NOMO-1 (cell line): ENCODE data around the gene MACROD2.

Experiments
- DNase-seq, 2 experiments: peaks; one replicate each; lab custom pipeline; 2025; ENCODE audit not compliant: unreplicated experiment in 2 of 2; lab: John Stamatoyannopoulos, UW

MACROD2 gene

DNA sequence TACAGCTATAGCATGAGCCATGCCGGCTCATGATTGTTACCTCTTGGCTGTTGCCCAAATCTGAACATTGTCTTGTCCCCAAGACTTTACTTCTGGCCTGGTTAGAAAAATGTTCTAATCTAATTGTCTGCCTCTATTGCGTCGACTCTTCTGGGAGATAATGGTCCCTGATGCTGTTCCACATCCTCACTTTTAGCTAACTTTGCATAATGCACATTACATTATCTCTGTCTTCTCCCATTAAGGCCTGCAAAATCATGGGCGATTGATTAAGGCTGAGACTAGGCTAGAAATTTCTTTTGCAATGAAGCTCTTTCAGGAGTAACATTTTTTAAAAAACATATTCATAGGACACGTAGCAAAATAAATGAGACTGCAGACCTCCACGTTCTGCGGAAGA lies 1616.9 kb downstream of the MACROD2 start:
- DNase-seq, result no peak

DNA sequence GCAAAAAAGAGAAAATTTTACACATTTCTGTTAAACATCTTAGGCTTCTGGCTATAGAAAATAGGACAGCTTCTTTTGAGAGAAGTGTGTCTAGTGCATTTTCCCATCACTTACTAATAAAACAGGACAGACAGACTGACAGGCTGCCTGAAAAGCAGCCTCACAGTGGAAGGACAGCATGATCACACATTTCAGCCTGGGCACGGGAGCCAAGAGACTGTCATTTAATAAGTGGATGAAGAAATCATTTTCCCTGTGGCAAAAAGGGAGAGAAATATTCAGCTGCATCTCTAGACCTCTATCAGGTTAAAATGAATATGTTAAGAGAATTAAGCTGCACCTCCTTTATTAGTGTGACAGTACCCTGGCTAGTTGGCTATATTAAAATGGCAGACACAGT lies 1617.5 kb downstream of the MACROD2 start:
- no peak for DNase-seq

DNA sequence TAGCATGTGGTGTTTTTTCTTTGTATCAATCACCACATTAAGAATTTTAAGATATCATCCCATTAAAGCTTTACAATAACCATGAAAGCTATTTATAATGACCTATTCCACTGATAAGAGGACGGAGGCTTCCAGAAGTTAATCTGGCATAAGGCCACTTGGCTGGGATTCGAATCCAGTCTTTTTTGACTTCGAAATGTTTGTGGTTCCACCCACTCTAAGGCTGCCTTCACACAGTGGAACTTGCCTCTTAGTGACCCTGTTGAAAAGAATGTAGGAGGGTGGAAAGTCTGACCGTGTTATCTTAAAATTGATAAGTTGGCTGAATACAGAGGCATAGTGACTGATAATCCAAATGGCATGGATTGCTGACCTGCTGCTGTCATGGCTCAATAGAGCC lies 1618.2 kb downstream of the MACROD2 start:
- no peak for DNase-seq

DNA sequence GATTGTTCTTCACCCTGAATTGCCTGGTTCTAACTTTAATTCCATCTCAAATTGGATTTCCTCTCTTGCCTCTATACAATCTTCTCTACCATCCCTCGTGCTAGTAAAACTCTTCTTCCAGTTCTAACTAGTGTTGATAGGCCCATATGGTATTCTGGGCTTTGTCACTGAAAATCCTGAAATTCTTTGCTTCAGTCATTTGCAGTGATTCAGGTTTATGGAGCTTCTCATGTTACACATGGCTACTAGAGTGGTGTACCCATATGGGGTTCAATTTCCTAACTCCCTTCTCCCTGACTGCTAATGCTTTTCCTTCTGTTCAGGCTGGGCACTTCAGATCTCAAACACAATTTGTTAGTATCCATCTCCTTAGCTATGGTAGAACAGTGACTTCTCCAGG lies 1621.3 kb downstream of the MACROD2 start:
- no peak for DNase-seq

DNA sequence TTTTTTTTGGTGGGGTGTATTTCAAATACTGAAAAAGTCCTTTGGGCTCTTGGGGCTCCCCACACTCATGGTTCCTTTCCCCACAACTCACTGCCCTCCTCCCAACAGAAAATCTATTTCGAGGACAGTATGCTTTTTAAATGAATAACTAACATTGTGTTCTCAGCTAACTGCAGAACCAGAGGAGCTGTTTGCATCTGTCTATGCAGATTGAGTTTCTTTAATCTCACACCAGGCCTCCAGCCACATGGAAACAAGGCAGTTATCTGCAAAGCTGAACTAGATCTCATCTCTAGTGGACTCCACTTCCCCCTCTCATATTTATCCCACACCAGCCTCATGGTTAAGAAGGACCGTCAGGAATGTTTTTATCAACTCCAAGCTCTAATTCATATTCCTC lies 1622.8 kb downstream of the MACROD2 start:
- DNase-seq, result no peak

DNA sequence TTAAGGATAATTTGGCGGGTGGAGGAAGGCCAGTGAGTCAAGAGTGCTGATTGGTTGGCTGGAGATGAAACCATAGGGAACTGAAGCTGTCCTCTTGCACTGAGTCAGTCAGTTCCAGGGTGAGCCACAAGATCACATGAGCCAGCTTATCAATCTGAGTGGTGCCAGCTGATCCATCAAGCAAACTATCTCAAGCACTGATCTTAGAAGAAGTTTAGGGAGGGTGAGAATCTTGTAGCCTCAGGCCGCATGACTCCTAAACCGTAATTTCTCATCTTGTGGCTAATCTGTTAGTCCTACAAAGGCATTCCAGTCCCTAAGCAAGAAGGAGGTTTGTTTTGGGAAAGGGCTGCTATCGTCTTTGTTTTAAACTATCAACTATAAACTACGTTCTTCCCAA lies 1623.6 kb downstream of the MACROD2 start:
- DNase-seq, result no peak

DNA sequence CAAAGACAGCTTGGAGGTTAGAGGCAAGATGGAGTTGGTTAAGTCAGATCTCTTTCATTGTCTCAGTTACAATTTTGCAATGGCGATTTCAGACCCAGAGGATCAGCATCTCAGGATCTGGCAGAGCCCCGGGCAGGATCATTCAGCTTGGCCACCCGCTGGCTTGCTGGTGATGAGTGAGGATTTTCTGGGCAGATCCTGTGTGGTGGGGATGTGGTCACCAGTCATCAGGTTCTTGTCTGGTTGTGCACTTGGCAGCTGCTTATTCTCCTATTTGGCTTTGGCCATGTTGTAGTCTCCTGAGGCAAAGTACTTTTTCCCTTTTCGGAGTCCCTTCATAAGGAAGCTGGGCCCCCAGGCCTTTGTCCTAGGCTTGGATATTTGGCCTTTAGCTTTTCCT lies 1624.0 kb downstream of the MACROD2 start:
- no peak for DNase-seq

DNA sequence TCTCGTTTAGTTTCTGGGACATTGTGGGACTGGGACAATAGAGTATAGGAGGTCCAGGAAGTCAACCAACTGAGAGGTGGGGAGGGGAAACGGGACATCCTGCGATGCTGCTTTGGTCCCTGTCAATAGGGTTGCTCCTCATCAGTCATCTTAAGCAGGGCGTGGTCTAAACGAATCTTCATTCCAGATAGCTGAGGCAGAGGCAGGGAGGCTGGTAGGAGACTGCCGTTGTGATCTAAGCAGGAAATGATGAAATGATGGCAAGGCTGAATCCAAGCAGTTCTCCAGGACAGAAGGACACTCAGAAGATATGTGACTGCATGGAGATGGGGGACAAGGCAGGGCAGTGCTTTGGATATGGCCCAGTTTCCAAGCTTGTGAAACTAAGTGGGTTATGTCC lies 1624.5 kb downstream of the MACROD2 start:
- DNase-seq, result no peak

DNA sequence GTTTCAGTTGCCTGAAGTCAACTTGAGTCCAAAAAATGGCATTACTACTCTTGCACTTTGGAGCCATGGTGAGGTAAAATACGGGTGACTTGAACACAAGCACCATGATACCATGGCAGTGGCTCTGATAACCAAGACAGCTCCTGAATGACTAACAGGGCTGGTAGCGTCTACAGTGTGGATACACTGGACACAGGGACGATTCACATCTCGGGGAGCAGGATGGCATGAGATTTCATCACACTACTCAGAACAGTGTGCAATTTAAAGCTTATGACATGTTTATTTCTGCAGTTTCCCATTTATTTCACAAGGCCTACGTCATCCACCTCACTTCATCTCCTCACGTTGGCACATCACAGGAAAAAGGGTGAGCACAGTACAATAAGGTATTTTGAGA lies 1627.1 kb downstream of the MACROD2 start:
- peak in 1 of 2 experiments; percentile 13 for DNase-seq

DNA sequence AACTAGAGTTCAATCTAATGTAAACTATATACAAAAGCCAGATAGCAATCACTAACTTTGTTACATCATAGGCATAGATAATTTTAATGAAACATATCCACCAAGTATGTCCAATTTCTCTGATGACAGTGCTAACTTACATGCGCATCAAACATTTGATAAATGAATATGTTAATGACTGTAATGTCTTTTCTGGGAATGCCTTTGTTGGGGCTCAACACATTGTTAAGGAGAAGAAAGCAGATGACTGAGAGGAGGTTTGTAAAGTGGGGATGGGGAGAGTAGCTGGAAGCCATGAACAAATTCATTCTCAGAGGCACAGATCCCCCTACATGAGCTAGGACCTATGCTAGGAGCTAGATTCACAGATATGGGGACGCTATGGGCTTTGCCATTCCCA lies 1627.9 kb downstream of the MACROD2 start:
- no peak for DNase-seq

DNA sequence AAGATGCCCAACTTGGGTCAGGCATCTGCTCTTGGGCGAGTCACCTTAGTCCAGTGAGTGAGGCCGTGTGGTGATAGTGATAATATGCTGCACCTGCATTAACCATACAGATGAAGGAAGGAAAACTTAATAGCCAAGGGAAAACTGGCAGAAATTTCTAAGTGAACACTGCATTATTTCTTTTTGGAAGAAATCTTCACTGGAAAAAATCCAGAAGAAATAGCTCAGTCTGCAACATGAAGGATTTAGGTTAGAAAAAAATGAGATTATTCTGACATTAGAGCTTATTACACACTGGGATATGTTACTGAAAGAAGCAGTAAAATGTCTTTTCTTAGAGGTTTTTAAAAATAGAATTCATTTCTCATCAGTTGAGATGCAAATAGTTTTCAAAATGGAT lies 1630.7 kb downstream of the MACROD2 start:
- DNase-seq, result no peak

DNA sequence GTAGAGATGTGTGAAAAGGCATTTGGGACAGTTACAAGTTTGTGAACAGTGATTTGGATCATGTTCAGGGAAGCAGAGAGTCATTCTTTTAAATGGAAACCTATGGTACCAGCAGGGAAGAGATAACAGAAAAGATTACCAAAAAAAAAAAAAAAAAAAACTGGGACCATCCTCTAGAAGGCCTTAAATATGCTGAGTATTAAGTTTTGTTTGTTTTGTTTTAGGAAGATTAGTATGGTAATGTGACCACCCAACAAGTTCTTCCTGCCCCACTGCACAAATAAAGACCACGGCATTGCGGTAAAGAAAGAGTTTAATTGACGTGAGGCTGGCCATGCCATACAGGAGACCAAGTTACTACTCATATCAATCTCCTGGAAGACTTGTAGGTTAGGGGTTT lies 1631.8 kb downstream of the MACROD2 start:
- no peak for DNase-seq

DNA sequence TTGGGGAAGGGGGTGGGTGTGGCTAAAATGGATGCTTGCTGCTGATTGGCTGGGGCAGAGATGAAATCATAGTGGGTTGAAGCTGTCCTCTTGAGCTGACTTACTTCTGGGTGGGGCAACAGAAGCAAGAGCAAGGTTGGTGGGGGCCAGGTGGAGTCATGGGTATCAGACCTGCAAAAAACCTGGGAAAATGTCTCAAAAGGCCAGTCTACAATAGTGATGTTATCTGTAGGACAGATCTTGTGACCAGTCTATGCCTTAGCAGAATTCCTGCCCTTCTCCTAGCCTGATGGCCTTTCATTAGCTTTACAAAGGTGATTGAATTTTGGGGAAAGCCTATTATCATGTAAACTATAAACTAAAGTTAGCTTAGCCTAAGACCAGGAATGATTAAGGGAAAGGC lies 1632.2 kb downstream of the MACROD2 start:
- DNase-seq, result no peak

DNA sequence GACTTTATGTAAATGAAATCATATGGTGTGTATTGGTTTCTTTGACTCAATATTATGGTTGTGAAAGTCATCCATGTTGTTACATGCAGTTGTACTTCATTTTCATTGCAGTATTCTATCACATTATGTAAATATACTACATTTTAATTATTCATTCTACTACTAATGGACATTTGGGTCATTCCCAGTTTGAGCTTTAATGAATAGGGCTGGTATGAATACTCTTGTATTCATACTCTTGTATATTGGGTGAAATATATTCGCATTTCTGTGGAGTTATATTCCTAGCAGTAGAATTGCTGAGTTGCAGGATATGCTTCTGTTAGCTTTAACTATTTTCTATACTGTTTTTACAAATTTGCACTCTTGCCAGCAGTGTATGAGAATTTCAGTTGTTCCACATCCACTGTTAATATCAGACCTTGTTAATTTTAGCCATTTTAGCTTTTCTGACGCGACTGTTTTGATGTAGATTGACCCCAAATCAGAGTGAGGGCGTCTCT lies 1633.6 kb downstream of the MACROD2 start:
- no peak for DNase-seq

DNA sequence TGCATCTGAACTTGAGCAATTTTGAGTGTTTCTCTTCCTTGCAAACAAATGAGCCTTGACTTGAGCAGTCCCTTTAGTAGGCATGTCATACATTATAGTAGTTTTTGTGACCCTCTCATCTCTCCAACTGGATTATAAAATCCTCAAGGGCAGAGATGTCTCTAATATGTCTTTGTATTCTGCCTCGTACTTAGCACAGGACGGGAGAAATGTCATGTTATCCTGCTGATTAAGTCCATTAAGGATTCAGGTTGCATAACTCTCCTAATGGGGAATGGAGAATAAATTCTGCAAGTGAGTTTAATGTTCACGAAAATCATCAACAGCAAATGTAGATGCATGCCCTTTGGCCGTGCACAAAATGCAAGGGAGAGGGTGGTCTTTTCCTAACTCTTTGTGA lies 1635.0 kb downstream of the MACROD2 start:
- DNase-seq, result no peak

DNA sequence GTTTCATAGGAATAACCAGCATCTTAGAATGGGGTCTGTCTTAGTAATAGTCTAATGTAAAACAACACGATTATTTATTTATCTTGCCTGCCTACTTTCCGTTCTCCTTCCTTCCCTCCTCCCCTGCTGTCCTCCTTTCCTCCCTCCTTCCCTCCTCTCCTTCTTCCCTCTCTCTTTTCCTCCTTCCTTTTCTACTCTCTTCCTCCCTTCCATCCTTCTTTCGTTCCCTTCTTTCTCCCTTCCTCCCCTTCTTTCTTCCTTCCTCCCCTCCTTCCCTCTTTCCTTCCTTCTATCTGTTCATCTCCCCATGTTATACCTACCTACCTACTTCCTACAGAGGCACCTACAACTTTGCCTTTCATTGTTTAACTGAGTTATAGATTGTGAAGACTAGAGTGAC lies 1637.4 kb downstream of the MACROD2 start:
- DNase-seq, result no peak

DNA sequence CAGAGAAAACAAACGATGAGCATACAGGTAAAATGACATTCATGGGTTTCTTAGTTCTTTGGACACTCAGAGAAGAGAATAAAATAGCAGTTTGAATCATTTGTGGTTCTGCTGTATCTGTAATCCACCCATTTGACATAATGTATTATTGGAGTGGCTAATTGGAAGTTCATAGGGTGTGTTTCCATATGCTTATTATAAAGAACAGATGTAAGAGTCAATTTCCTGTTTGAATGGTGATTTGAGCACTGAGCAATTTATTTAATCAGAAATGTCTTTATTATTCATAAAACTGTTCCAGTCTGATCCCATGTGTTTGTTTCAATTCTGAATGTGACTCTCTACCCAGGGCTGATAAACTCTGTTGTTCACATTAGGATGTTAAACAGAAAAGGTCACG lies 1638.8 kb downstream of the MACROD2 start:
- DNase-seq, result no peak

DNA sequence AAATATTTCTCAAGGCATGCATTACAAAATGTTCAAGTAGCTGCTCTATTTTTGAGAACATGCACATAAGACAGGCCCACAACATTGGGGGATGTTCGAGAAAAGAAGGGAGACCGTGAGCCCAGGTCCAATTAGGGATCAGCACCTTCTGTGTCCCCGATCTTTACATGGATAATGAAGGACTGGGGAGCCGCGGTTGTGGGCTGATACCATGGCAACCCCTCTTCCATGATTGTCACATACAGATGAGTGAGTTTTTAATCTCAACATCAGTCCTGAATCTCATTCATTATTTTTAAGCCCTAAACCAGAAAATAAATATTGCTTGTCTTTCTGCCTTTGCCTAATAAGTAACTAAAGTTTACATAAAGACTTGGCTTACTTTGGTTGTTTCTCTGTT lies 1642.2 kb downstream of the MACROD2 start:
- DNase-seq, result no peak

DNA sequence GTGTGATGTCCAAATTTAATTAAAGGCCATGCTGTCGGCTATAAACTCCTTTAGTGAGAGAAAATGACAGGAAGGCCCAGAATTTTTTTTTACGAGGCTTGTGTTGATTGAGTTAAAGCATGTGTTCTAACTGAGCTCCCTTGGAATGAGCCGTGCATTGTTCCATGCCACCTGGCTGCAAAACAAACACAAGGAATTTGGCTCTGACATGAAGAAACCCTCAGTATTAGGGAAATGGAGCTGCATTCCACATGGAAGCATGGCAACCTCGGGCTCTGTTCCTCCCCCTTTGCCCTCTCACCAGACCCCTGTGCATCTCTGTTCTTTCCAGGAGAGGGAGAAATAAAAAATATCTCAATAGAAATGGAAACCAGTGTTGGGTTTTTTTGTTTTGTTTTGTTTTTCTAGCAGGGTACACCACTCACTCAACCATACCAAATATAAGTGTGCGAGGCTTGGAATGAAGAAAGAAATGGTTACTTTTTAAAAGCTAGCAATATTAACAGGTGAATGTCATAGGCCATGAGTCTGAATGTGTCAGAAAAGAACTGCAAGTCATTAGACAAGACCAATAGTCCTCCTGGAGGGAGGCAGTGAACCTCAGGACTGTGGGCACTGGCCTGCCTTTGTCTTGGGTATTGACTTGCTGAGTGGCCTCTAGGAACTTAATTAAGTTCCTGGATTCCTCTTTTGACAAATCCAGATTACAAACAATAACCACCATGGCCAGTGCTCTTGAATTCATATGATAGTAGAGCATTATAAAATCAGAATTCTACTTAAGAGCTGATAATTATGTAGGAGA lies 1642.8 kb downstream of the MACROD2 start:
- no peak for DNase-seq

DNA sequence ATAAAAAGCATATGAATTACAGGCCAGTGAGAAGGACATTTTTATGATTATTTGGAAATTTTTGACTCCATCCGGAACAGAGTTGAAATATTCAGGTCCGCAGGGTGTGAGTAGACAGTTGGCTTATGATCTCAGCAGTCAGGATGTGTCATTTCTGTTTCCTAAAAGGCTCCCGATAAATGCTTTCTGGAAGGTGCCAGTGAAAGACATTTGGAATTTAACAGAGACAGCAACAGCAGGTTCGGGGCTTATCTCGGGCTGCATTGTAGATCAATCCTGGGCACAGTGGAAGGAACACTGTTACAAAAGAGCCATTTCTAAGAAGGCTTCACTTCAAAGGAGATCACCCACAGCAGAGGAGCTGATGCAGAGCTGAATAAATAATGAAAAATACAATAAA lies 1643.5 kb downstream of the MACROD2 start:
- no peak for DNase-seq

DNA sequence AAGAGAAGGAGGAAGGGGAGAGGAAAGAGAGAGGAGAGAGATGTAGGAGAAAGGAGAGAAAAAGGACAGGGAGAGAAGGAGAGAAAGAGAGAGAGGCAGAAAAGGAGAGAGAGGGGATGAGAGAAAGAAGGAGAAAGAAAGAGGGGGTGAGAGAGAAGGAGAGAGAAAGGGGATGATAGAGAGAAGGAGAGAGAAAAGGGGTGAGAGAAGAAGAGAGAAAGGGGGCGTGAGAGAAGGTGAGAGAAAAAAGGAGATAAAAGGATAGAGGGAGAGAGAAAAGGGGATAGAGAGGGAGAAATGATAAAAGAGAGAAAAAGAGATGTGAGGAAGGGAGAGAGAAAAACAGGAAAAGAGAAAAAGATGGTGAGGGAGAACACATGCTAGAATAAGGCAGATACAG lies 1644.5 kb downstream of the MACROD2 start:
- no peak for DNase-seq

DNA sequence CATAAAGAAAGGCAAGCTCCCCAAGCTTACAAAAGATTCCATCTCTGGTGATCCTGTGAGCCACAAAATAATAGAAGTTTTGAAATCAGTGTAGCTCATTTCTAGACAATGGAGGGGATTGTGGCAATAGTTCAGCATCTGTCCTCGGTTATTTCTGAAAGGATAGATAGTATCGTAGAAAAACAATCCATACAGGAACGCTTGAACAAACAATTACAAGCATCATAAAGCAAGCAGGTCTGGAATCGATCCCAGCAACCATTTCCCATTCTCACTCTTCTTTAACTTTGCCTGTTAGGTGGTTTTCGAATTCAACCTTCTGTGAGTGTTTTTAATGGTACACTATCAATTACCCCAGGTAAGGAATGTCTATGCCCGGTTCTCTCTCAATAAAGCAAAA lies 1646.8 kb downstream of the MACROD2 start:
- DNase-seq, result no peak

DNA sequence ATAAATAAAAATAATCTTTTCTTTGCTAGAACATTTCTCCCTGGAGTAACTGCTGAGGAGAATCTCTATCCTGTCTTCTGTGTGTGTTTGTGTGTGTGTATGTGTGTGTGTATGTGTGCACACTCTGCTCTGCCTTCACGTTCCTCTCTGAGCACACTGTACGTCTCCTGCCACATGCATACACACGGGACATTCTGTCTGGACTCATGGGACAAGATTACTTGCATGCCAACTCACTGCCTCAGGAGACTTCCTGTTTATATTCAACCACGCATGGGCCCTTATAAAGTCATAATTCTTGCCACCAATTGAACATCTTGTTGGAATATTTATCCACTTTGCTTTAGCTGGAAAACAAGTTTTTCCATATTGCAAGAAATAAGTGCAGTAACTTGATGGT lies 1647.4 kb downstream of the MACROD2 start:
- DNase-seq, result no peak
